ENCODE data around the gene STARD7.
"Not testable (repeated sequence)": the region's sequence is repeated elsewhere in the genome, so short reads cannot be mapped to it uniquely, and the experiment has no call there.

STARD7 gene

GRCh38 chr2:96233880-96234316, 25.3 kb upstream of the STARD7 start:
- DNase-seq: no peak

DNA sequence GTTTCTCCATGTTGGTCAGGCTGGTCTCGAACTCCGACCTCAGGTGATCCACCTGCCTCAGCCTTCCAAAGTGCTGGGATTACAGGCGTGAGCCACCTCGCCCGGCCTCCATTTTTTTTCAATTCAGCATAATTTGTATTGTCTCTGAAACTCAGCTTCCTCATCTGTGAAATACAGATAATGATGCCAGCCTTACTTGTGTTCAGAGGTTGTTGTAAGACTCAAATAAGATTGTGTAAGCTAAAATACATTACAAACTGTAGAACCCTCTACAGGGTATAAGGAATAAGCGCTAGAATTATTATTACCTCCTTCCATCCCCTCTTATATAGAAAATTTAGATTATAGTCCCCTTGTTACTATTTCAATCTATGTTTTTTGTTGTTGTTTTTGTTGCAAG, 24.8 kb upstream of the STARD7 start:
- no peak for DNase-seq

GRCh38 chr2:96231316-96231715, 22.7 kb upstream of the STARD7 start:
- no peak for DNase-seq

- DNase-seq: no peak
These were observed 16.4 kb upstream of the STARD7 start for GRCh38 chr2:96225016-96225533.

GRCh38 chr2:96221106-96221505, 12.5 kb upstream of the STARD7 start:
- DNase-seq: not testable (repeated sequence)

GRCh38 chr2:96219959-96220358, 11.3 kb upstream of the STARD7 start:
- not testable (repeated sequence) for DNase-seq

DNA sequence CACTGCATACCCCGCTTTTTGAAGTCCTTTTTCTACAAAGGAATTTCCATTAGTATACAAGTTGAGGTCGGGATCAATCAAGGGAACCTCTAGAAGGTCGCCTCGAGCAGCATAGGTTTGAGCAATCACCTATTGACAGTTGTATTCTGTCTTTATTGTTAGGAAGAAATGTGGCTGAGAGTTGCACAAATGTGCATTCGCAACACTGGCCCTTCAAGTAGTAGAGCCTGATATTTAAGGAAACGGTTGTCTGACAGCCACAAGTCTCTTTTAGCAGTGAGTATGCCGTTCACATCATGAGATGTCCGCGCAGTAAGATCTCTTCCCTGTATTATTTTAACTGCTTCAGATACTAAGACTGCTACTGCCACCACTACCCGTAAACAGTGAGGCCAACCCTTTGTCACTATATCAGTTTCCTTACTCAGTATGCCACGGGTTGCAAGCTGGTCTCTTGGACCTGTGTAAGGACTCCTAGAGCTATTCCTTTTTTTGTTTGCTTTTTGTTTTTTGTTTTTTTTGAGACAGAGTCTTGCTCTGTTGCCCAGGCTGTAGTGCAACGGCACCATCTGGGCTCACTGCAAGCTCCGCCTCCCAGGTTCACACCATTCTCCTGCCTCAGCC, 10.0 kb upstream of the STARD7 start:
- no peak for DNase-seq

DNA sequence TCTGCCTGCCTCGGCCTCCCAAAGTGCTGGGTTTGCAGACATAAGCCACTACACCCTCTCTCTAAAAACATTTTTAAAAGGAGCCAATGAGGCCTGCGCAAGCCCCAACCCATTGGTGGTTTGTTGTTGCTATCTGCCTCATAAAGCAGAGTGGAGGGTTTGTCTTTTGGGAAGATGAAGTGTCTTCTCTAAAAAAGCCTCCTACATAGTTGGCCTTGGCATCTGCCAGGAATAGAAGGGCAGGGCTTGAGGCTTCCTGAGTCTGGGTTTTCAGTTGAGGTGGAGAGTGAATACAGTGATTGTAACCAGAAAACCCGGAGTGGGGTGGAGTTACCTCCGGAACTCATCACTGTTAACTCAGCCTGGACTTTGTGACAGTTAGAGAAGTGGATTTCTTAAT, 5.9 kb upstream of the STARD7 start:
- DNase-seq: no peak

DNA sequence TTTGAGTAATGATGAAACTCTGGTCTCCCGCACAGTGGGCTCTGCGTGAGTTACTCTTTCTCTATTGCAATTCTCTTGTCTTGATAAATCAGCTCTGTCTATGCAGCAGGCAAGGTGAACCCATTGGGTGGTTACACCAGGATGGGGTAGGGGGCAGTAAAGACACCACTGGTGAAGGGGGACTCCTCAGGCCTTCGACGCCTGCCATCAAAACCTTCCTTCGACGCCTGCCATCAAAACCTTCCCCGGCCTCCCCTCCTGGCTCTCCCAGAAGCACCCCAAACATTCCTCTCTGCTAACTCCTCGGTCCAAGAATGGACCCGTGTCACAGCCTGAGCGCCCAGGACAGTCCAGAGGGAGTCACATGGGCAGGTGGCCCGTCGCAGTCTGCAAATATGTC, 4.8 kb upstream of the STARD7 start:
- no peak for DNase-seq

- DNase-seq: no peak
These were observed 3.7 kb upstream of the STARD7 start for GRCh38 chr2:96212339-96212738.

GRCh38 chr2:96209729-96210085, 1.1 kb upstream of the STARD7 start:
- DNase-seq: no peak

DNA sequence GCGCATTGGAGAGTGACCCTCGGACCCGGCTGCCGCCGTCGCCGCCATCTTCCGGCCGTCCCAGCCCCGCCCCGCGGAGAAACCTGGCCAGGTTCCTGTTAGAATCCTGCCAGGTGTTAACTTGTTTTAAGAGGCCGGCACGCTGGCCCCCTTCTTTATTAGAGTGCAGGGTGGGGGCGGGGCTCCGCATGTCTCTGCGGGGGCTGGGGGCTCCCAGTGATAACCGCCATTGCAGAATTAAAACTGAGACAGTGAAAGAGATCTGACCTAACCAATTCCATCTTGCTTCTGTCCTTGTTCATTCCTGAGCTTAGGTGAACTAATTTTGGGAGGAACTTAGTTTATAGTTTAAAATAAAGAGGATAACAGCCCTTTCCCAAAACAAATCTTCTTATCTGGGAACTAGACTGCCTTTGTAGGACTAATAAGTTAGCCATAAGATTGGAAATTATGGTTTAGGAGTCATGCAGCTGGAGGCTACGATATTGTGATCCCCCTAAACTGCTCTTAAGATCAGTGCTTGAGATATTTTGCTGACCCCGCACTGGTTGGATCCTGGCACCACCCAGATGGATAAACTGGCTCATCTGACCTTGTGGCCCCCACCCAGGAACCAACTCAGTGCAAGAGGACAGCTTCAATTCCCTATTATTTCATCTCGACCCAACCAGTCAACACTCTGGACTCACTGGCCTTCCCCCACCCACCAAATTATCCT, 543 bp upstream of the STARD7 start:
- DNase-seq: no peak

DNA sequence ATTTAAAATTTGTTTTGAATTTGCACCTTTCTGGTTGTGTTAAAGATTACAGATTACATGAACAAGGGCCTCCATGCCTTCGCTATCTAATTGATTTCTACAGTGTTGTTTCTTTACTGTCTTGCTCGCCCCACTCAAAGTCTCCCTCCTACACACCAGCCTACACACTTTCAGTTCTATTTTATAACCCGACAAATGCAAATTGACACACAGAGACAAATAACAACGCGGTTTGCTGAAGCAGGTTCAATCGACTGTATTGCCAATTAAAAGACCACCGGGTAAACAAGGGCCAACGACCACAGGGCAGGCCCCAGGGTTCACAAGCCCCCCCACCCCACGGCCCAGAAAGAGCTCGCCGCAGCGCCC, 869 bp downstream of the STARD7 start:
- DNase-seq: no peak

DNA sequence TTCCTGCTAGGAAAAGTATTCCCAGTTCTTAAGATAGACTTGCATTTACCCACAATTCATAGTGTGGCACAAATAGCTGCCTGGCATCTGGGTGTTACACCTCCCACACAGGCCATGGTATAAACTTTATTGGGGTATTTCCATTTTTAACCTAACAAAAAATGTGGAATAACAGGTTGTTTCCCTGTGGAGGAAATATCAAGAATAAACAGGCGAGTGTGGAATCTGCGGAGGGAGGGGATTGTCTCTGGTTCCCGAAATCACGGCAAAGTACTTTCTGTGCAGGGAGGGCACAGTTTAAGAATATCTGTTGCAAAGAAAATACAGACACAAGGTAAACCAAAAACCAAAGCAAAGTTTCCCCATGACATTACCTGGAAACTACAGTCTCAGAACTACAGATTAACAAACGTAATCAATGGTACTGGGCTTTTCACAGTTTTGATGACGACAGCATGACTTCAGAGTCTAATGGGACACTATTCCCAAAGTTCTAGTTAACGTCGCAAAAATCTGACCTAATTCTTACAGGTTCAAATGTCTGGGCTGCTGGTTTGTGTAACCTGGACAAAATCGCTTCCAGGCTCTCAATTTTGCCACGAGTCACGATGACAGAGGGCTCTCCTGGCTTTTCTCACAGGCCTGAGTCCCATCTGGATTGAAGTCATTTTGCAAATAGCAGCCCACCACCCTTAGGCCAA, 1.4 kb downstream of the STARD7 start:
- no peak for DNase-seq

GRCh38 chr2:96205888-96206287, 2.7 kb downstream of the STARD7 start:
- no peak for DNase-seq

DNA sequence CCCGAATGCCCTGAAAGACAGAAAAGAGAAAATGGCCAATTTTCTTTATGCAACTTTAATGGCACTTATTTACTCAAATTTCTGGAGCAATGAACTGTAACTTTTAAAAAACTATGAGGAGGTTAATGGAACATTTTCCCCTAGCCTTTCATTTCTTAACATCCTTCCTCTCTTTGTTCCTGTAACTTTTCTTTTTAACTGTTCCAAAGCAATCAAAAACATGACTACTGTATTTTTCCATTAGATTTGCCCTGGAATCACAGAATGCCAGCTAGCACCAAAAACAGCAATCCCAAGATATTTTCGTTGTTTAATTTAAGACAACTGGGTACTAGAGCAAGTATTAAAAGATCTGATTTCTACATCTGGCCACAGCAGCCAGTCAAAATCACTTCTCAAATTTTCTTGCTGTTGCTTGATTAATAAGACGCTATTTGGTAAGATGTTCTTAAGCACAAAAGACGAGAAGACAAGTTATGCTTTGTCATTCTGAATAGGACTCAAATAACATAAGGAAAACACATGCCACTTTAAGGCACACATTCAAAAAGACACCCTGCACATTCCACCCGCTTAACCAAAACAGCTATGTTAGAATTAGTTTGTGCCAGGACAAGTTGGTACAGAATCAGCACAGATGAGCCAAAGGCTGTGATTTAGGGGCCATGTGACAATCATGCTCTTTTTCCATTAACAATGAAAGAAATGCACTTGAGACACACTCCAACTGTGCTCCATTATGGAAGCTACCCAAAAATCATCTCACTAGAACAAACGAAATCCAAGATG, 3.6 kb downstream of the STARD7 start:
- no peak for DNase-seq

- DNase-seq: no peak
These were observed 5.2 kb downstream of the STARD7 start for GRCh38 chr2:96203130-96204028.

DNA sequence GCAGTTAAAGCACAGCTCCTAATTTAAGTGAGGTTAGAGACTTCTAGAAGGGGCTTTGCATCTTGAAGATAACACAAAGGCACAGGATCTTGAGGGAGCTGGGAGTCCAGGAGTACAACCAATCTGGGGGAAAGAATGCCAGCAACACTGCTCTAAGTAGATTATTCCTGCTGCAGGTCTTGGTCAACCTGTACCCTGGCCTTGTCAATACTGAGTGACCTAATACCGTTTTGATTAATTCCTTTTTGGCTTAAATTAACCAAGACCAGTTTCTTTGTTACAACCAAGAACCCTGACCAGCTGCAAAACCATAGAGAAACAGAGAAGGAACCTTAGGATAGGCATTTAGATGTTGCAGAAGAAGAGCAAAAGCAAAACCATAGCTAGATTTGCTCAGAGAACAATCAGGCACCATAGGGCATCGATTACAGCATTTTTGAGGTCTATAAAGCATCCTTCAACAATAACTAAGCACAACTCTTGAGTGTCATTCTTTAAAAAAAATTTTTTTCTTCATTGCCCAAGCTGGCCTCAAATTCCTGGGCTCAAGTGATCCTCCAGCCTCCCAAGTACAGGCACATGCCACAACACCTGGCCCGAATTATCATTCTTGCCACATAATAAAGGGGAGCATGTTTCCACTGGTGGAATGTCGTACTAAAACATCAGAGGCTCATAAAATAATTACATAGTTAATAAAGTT, 6.3 kb downstream of the STARD7 start:
- DNase-seq: no peak

DNA sequence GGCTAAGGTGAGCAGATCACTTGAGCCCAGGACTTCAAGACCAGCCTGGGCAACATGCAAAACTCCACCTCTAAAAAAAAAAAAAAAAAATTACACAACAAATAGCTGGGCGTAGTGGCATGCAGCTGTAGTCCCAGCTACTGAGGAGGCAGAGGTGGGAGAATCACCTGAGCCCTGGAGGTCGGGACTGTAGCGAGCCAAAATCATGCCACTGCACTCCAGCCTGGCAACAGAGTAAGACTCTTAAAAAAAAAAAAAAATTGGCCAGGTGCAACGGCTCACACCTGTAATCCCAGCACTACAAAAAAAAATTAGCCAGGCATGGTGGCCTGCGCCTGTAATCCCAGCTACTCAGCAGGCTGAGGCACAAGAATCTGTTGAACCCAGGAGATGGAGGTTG, 7.3 kb downstream of the STARD7 start:
- no peak for DNase-seq

GRCh38 chr2:96198921-96199320, 9.7 kb downstream of the STARD7 start:
- DNase-seq: no peak

DNA sequence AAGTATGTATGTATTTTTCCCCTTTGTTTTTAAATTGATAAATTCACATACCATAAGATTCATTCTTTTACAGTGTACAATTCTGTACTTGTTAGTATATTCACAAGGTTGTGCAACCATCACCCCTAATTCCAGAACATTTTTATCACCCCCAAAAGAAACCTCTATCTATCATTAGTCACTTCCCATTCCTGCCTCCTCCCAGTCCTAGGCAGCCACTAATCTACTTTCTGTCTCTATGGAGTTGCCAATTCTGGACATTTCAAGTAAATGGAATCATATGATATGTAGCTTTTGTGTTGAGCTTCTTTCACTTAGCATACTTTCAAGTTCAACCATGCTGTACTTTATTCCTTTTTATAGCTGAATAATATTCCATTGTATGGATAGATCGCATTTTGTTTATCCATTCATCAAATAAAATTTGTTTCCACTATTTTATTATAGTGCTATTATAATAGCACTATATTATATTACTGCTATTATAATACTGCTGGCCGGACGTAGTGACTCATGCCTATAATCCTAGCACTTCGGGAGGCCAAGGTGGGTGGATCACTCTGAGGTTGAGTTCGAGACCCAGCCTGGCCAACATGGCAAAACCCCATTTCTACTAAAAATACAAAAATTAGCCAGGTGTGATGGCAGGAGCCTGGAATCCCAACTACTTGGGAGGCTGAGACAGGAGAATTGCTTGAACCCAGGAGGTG, 10.9 kb downstream of the STARD7 start:
- DNase-seq: no peak

Data from T1000 (cell line).